Measurements from ENCODE around the gene FBXO46. TPM values are rescaled to one million over a fixed set of nuclear protein-coding genes. Genes with fewer than 3 reads are reported as not detected.
"Not testable (repeated sequence)": the region's sequence is repeated elsewhere in the genome, so short reads cannot be mapped to it uniquely, and the experiment has no call there.

FBXO46 gene
- total RNA-seq, 2 experiments from 2014 or later: 34.4 to 36.4 TPM

- no peak overlapping the region for H3K27ac Mint-ChIP-seq
- no peak for DNase-seq
- ChIA-PET CTCF (no interaction called here), POLR2A (no interaction called here)
- no peaks in the 10 kb centered on the region for H3K9me3 Mint-ChIP-seq
- H3K27me3 Mint-ChIP-seq: peaks cover 19% of the 10 kb centered on the region
- no peak overlapping the region for H3K4me3 Mint-ChIP-seq
- peaks cover 5% of the 10 kb centered on the region for H3K4me1 Mint-ChIP-seq
- H3K36me3 Mint-ChIP-seq (ENCODE audit: low read depth): no peaks in the 10 kb centered on the region
Observed at GRCh38 chr19:45764475-45764874, 33.8 kb upstream of the FBXO46 start.

GRCh38 chr19:45763691-45764294, 33.1 kb upstream of the FBXO46 start:
- CTCF ChIA-PET: no interaction called here
- H3K27me3 Mint-ChIP-seq: peaks cover 19% of the 10 kb centered on the region
- POLR2A ChIA-PET: no interaction called here

GRCh38 chr19:45762870-45763631, 32.4 kb upstream of the FBXO46 start:
- Mint-ChIP-seq H3K4me3 (no peak overlapping the region), H3K27ac (no peak overlapping the region), H3K4me1 (peaks cover 3% of the 10 kb centered on the region), H3K9me3 (no peaks in the 10 kb centered on the region), H3K36me3 (ENCODE audit: low read depth) (no peaks in the 10 kb centered on the region), H3K27me3 (peaks cover 18% of the 10 kb centered on the region)
- POLR2A ChIA-PET: no interaction called here
- CTCF ChIA-PET: interaction anchor here (1.3 kb wide), 1 partner anchor 54 kb away, joined by 3 read pairs; no protein-coding TSS in a partner anchor
- DNase-seq: no peak

More at GRCh38 chr19:45763691-45764294, 33.1 kb upstream of the FBXO46 start:
- Mint-ChIP-seq H3K9me3 (no peaks in the 10 kb centered on the region), H3K27ac (no peak overlapping the region), H3K36me3 (ENCODE audit: low read depth) (no peaks in the 10 kb centered on the region), H3K4me3 (no peak overlapping the region), H3K4me1 (peaks cover 3% of the 10 kb centered on the region)
- DNase-seq: no peak

GRCh38 chr19:45761714-45762113, 31.0 kb upstream of the FBXO46 start:
- no peaks in the 10 kb centered on the region for H3K4me1 Mint-ChIP-seq
- peaks cover 10% of the 10 kb centered on the region for H3K27me3 Mint-ChIP-seq
- H3K9me3 Mint-ChIP-seq: no peaks in the 10 kb centered on the region
- no peak overlapping the region for H3K4me3 Mint-ChIP-seq
- no peak for DNase-seq
- no peaks in the 10 kb centered on the region for H3K36me3 Mint-ChIP-seq (ENCODE audit: low read depth)
- ChIA-PET CTCF (no interaction called here), POLR2A (no interaction called here)
- H3K27ac Mint-ChIP-seq: no peak overlapping the region

- no peaks in the 10 kb centered on the region for H3K9me3 Mint-ChIP-seq
- no peak for DNase-seq
- ChIA-PET CTCF (interaction anchor here (0.8 kb wide), 1 partner anchor 11 kb away, joined by 4 read pairs; the partner anchor contains the start of gene SIX5), POLR2A (no interaction called here)
- no peak overlapping the region for H3K4me3 Mint-ChIP-seq
- no peak overlapping the region for H3K27ac Mint-ChIP-seq
- no peaks in the 10 kb centered on the region for H3K36me3 Mint-ChIP-seq (ENCODE audit: low read depth)
- no peaks in the 10 kb centered on the region for H3K4me1 Mint-ChIP-seq
- H3K27me3 Mint-ChIP-seq: peaks cover 3% of the 10 kb centered on the region
Observed at GRCh38 chr19:45758921-45759320, 28.2 kb upstream of the FBXO46 start.

- no peak for DNase-seq
- Mint-ChIP-seq H3K4me1 (no peaks in the 10 kb centered on the region), H3K9me3 (no peaks in the 10 kb centered on the region), H3K36me3 (ENCODE audit: low read depth) (no peaks in the 10 kb centered on the region), H3K4me3 (no peak overlapping the region), H3K27ac (no peak overlapping the region), H3K27me3 (peaks cover 3% of the 10 kb centered on the region)
- ChIA-PET POLR2A (no interaction called here), CTCF (interaction anchor here (0.7 kb wide), 1 partner anchor 221 kb away, joined by 3 read pairs; no protein-coding TSS in a partner anchor)
Observed at GRCh38 chr19:45757695-45758094, 27.0 kb upstream of the FBXO46 start.

GRCh38 chr19:45754323-45754722, 23.6 kb upstream of the FBXO46 start:
- no peak for DNase-seq
- Mint-ChIP-seq H3K4me3 (no peak overlapping the region), H3K9me3 (no peaks in the 10 kb centered on the region), H3K4me1 (no peaks in the 10 kb centered on the region), H3K27ac (no peak overlapping the region), H3K27me3 (peaks cover under 1% of the 10 kb centered on the region), H3K36me3 (ENCODE audit: low read depth) (no peaks in the 10 kb centered on the region)
- ChIA-PET POLR2A (no interaction called here), CTCF (interaction anchor here (0.7 to 0.9 kb wide), 2 partner anchors 63 to 316 kb away, joined by 3 to 5 read pairs; no protein-coding TSS in a partner anchor)

GRCh38 chr19:45753548-45753947, 22.9 kb upstream of the FBXO46 start:
- Mint-ChIP-seq H3K9me3 (no peaks in the 10 kb centered on the region), H3K27ac (no peak overlapping the region), H3K4me3 (no peak overlapping the region), H3K27me3 (no peaks in the 10 kb centered on the region), H3K36me3 (ENCODE audit: low read depth) (no peaks in the 10 kb centered on the region), H3K4me1 (no peaks in the 10 kb centered on the region)
- ChIA-PET POLR2A (no interaction called here), CTCF (interaction anchor here (0.9 kb wide), 1 partner anchor 63 kb away, joined by 5 read pairs; no protein-coding TSS in a partner anchor)
- DNase-seq: no peak

GRCh38 chr19:45752639-45753038, 21.9 kb upstream of the FBXO46 start:
- CTCF ChIA-PET: interaction anchor here (0.9 kb wide), 1 partner anchor 18 kb away, joined by 3 read pairs; no protein-coding TSS in a partner anchor
- Mint-ChIP-seq H3K36me3 (ENCODE audit: low read depth) (no peaks in the 10 kb centered on the region), H3K27ac (no peak overlapping the region), H3K27me3 (peaks cover 1% of the 10 kb centered on the region), H3K4me1 (no peaks in the 10 kb centered on the region), H3K9me3 (no peaks in the 10 kb centered on the region), H3K4me3 (no peak overlapping the region)
- POLR2A ChIA-PET: no interaction called here
- DNase-seq: no peak

- DNase-seq; CTCF ChIA-PET; H3K36me3 Mint-ChIP-seq (ENCODE audit: low read depth); H3K9me3 Mint-ChIP-seq; H3K27ac Mint-ChIP-seq; H3K27me3 Mint-ChIP-seq; H3K4me1 Mint-ChIP-seq; H3K4me3 Mint-ChIP-seq; POLR2A ChIA-PET: not testable (repeated sequence)
Observed at GRCh38 chr19:45751483-45751882, 20.8 kb upstream of the FBXO46 start.

GRCh38 chr19:45747513-45747912, 16.8 kb upstream of the FBXO46 start:
- Mint-ChIP-seq H3K27me3 (peaks cover 20% of the 10 kb centered on the region), H3K9me3 (no peaks in the 10 kb centered on the region), H3K27ac (no peak overlapping the region), H3K4me1 (no peaks in the 10 kb centered on the region), H3K36me3 (ENCODE audit: low read depth) (no peaks in the 10 kb centered on the region), H3K4me3 (no peak overlapping the region)
- ChIA-PET CTCF (no interaction called here), POLR2A (no interaction called here)
- no peak for DNase-seq

- Mint-ChIP-seq H3K4me3 (no peak overlapping the region), H3K9me3 (no peaks in the 10 kb centered on the region), H3K27ac (no peak overlapping the region), H3K36me3 (ENCODE audit: low read depth) (no peaks in the 10 kb centered on the region), H3K4me1 (no peaks in the 10 kb centered on the region), H3K27me3 (peaks cover 23% of the 10 kb centered on the region)
- ChIA-PET POLR2A (no interaction called here), CTCF (no interaction called here)
- no peak for DNase-seq
Observed at GRCh38 chr19:45746866-45747265, 16.2 kb upstream of the FBXO46 start.

GRCh38 chr19:45745606-45746005, 14.9 kb upstream of the FBXO46 start:
- ChIA-PET POLR2A (no interaction called here), CTCF (no interaction called here)
- no peak for DNase-seq
- Mint-ChIP-seq H3K27me3 (peaks cover 23% of the 10 kb centered on the region), H3K9me3 (no peaks in the 10 kb centered on the region), H3K4me3 (no peak overlapping the region), H3K27ac (no peak overlapping the region), H3K4me1 (no peaks in the 10 kb centered on the region), H3K36me3 (ENCODE audit: low read depth) (no peaks in the 10 kb centered on the region)

GRCh38 chr19:45742969-45743368, 12.3 kb upstream of the FBXO46 start:
- Mint-ChIP-seq H3K9me3 (no peaks in the 10 kb centered on the region), H3K4me1 (no peaks in the 10 kb centered on the region), H3K36me3 (ENCODE audit: low read depth) (no peaks in the 10 kb centered on the region), H3K27me3 (peaks cover 24% of the 10 kb centered on the region), H3K4me3 (no peak overlapping the region), H3K27ac (no peak overlapping the region)
- ChIA-PET CTCF (no interaction called here), POLR2A (interaction anchor here (1.4 kb wide), 1 partner anchor 12 kb away, joined by 3 read pairs; no protein-coding TSS in a partner anchor)
- no peak for DNase-seq
